Measurements from ENCODE around the gene STK39. TPM values are rescaled to one million over a fixed set of nuclear protein-coding genes. Genes with fewer than 3 reads are reported as not detected.
A peak's percentile ranks its signal among the peaks of the same experiment; 100 is the strongest.
"Not testable (repeated sequence)": the region's sequence is repeated elsewhere in the genome, so short reads cannot be mapped to it uniquely, and the experiment has no call there.

The STK39 gene
- 10 to 100 TPM; 37.1 to 41.0 TPM for total RNA-seq

DNA sequence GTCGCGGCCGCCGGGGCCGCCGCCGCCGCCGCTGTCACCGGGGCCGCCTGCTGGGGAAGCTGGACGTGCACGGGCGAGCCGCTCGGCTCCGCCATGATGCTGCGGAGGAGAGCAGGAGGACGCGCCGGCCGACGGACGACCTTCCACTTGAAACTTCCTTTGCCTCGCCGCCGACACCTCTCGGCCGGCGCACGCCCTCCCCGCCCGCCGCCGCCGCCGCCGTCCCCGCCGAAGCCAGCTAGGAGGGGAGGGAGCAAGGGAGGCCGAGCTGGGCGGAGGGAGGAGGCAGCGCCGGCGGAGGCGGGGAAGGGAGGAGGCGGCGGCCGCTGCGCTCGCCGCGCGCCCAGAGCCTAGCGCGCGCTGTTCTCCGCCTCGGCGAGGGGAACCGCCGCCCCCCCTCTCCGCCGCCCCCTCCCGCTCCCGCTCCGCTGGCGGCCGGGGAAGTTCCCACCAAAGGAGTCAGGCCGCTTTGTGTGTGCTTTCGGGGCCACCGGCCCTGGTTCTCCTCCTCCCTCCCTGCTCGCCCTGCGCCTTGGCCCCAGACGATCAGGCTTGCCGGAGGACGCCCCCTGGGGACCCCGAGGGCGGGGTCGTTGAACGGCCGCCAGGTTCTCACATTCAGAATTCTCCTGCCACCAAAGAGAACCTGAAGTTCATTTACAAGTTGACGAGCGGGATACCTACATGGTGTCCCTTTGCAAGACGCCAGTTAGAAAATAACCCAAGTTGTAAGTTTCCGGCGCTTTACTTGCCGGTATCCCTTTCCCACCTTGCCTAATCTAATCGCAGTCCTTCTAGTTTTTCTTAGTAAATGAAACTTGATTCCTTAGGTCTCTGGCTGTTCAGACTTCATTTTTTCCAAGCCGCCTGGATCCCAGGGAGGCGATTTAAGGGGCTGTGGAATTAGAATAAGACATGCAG, at the start of gene STK39:
Gene STK39 (minus strand): TSS at position 255 of the 921 bp plus-strand sequence. CDS start 160 bp downstream, at position 95.
- Mint-ChIP-seq H3K4me1 (ENCODE audit: low read depth) (peaks cover 40% of the 10 kb centered on the region), H3K4me3 (peak within 1 kb of the TSS; percentile 95 to 99), H3K36me3 (ENCODE audit: insufficient read depth in 2 of 2) (peaks cover 0 to 4% of the 10 kb centered on the region in 2 donors), H3K27me3 (ENCODE audit: low read depth) (peaks cover 9% of the 10 kb centered on the region), H3K9me3 (no peaks in the 10 kb centered on the region), H3K27ac (peak within 1 kb of the TSS; percentile 82)
- ATAC-seq (replicated peaks in 1 of 2) (peak; percentile 67 to 70), DNase-seq (peak; percentile 81 to 83)

DNA sequence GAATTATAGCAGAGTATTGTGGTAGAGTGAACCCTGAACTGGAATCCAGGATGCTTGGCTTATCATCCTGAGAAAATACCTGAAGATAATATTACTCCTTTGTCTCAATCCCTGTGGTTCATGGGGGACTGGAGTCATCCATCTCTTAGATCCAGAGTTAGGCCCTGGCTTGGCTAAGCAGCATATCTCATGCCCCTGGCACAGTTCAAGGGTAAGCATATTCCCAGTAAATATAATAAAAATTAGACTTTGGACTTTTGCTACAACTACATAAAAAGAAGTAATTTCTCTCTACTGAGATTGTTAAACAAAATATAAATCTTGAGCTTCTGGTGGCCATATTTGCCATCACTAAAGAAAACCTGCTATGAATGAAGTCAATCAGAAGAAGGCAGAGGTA, 47.7 kb upstream of the STK39 start:
- no peaks in the 10 kb centered on the region for H3K36me3 Mint-ChIP-seq (ENCODE audit: insufficient read depth in 2 of 2)
- H3K27ac Mint-ChIP-seq = no peak overlapping the region
- no peaks in the 10 kb centered on the region for H3K27me3 Mint-ChIP-seq (ENCODE audit: low read depth)
- DNase-seq (no peak), ATAC-seq (replicated peaks in 1 of 2) (no peak)
- H3K4me3 Mint-ChIP-seq = no peak overlapping the region
- no peaks in the 10 kb centered on the region for H3K4me1 Mint-ChIP-seq (ENCODE audit: low read depth)
- peaks cover 0 to 4% of the 10 kb centered on the region in 2 donors for H3K9me3 Mint-ChIP-seq

DNA sequence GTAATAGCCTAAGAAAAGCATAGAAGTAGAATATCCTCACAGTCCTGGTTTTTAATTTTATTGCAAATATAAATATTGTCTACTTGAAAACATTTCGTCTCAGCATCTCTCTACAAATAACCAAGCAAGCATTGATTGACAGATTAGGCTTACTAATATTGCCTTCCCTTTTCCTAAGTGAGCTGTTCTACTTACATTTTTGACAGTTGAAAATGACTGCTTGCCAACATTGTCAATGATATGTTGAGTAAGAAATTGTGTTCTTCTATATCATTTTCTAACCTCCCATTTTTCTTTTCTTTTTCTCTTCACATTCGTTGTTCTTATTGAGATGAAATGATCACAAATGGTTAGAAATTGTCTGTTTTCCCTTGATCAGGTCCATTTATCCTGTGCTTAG, 47.0 kb upstream of the STK39 start:
- H3K27ac Mint-ChIP-seq = no peak overlapping the region
- ATAC-seq (replicated peaks in 1 of 2) = no peak
- H3K27me3 Mint-ChIP-seq (ENCODE audit: low read depth) = no peaks in the 10 kb centered on the region
- no peak overlapping the region for H3K4me3 Mint-ChIP-seq
- DNase-seq = no peak
- H3K9me3 Mint-ChIP-seq = peaks cover 0 to 4% of the 10 kb centered on the region in 2 donors
- H3K36me3 Mint-ChIP-seq (ENCODE audit: insufficient read depth in 2 of 2) = no peaks in the 10 kb centered on the region
- no peaks in the 10 kb centered on the region for H3K4me1 Mint-ChIP-seq (ENCODE audit: low read depth)

DNA sequence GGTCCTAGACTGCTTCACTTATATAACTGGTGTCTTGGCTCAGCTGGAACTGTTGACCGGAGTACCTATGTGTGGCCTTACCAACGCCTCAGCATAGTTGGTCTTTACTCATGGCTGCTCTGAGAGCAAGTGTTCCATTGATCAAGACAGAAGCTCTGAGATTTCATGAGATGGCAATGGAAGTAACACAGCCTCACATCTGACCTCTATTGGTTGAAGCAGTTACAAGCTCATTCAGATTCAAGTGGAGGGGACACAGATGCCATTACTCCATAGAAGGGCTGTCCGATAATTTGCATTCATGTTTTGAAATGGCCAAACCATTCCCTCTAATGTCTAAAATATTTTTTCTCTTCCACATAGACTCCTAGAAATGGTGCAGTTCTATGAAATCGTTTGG, 46.4 kb upstream of the STK39 start:
- Mint-ChIP-seq H3K4me1 (ENCODE audit: low read depth) (no peaks in the 10 kb centered on the region), H3K4me3 (no peak overlapping the region), H3K36me3 (ENCODE audit: insufficient read depth in 2 of 2) (no peaks in the 10 kb centered on the region), H3K27me3 (ENCODE audit: low read depth) (no peaks in the 10 kb centered on the region), H3K27ac (no peak overlapping the region), H3K9me3 (peaks cover 0 to 4% of the 10 kb centered on the region in 2 donors)
- no peak for DNase-seq
- no peak for ATAC-seq (replicated peaks in 1 of 2)

DNA sequence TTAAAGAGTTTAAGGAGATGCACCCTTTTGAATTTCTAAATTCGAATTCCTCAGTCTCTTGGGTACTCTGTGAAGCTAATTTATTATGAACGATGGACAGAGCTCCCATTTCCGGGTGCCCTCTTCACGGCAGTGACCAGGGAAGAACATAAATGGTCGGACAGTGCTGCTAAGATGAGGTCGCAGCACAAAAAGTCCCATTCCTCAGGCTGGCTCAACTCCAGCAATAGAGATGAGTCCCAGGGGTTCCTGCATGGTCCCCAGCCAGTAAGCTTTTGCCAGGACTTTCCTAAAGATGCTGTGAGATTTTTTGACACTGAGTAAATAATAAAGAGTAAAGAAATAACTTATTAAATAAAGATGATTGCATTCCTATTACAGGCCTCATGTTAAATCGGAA, 43.0 kb upstream of the STK39 start:
- Mint-ChIP-seq H3K4me3 (no peak overlapping the region), H3K4me1 (ENCODE audit: low read depth) (no peaks in the 10 kb centered on the region), H3K27me3 (ENCODE audit: low read depth) (no peaks in the 10 kb centered on the region), H3K9me3 (peaks cover 0 to 4% of the 10 kb centered on the region in 2 donors), H3K36me3 (ENCODE audit: insufficient read depth in 2 of 2) (no peaks in the 10 kb centered on the region), H3K27ac (no peak overlapping the region)
- ATAC-seq (replicated peaks in 1 of 2) (no peak), DNase-seq (no peak)

DNA sequence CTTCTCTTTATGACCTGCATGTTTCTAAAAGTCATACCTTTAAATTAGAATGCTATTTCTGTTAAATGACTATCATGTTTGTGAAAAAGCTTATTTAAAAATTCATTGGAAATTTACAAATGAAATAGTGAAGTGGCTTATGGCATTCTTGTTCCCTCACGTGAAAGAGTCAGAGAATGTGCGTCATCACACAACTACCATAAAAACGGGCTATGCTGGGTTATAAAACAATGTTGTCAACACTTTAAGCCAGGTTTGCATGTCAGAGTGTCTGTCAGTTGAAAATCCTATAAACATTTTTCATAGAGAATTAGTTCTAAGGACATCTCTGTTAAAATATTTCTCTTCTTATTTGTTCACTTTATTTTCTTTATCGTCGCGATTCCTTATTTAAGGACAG, 42.5 kb upstream of the STK39 start:
- peaks cover 0 to 4% of the 10 kb centered on the region in 2 donors for H3K9me3 Mint-ChIP-seq
- no peak for ATAC-seq (replicated peaks in 1 of 2)
- H3K36me3 Mint-ChIP-seq (ENCODE audit: insufficient read depth in 2 of 2) = no peaks in the 10 kb centered on the region
- H3K4me3 Mint-ChIP-seq = no peak overlapping the region
- no peaks in the 10 kb centered on the region for H3K4me1 Mint-ChIP-seq (ENCODE audit: low read depth)
- no peak overlapping the region for H3K27ac Mint-ChIP-seq
- DNase-seq = no peak
- H3K27me3 Mint-ChIP-seq (ENCODE audit: low read depth) = no peaks in the 10 kb centered on the region

DNA sequence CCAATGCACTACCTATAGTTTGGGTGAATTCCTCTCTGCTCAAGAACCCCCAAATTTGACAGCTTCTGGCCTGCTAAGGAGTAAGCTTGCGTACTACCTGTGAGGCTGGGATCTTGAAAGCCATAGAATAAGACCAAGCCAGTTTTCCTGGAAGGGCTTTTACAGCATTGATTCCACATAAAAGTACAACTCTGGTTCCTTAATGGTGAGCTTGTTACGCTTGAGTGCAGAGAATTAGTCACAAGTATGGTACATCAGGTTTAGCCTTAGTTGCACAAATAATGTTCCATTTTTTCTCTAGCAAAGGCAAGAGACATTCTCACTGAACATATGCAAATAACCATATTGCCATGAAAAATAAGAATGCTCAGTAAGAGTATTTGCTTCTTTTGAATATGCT, 39.1 kb upstream of the STK39 start:
- no peak overlapping the region for H3K27ac Mint-ChIP-seq
- H3K9me3 Mint-ChIP-seq = no peaks in the 10 kb centered on the region
- no peak overlapping the region for H3K4me3 Mint-ChIP-seq
- no peaks in the 10 kb centered on the region for H3K27me3 Mint-ChIP-seq (ENCODE audit: low read depth)
- DNase-seq = no peak
- ATAC-seq (replicated peaks in 1 of 2) = no peak
- no peaks in the 10 kb centered on the region for H3K36me3 Mint-ChIP-seq (ENCODE audit: insufficient read depth in 2 of 2)
- no peaks in the 10 kb centered on the region for H3K4me1 Mint-ChIP-seq (ENCODE audit: low read depth)

DNA sequence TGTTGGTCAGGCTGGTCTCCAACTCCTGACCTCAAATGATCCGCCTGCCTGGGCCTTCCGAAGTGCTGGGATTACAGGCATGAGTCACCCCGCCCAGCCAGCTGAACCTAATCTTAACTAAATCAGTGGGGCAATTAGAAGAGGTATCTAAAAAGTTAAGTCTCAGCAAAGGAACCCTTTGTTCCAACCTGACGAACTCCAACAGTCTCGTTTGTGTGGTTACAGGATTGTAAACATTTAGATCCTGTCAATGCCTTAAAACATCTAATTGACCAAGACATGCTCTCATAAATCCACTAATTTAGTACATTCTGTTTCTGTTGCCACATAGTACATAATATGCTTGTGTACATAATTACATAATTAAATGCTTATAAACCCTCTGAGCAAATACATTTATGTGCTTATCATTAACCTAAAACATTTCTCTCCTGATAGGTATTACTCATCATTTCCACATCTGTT, 31.1 kb upstream of the STK39 start:
- Mint-ChIP-seq H3K27ac (no peak overlapping the region), H3K4me3 (no peak overlapping the region), H3K36me3 (ENCODE audit: insufficient read depth in 2 of 2) (no peaks in the 10 kb centered on the region), H3K27me3 (ENCODE audit: low read depth) (no peaks in the 10 kb centered on the region), H3K4me1 (ENCODE audit: low read depth) (no peaks in the 10 kb centered on the region), H3K9me3 (no peaks in the 10 kb centered on the region)
- DNase-seq (no peak), ATAC-seq (replicated peaks in 1 of 2) (no peak)

DNA sequence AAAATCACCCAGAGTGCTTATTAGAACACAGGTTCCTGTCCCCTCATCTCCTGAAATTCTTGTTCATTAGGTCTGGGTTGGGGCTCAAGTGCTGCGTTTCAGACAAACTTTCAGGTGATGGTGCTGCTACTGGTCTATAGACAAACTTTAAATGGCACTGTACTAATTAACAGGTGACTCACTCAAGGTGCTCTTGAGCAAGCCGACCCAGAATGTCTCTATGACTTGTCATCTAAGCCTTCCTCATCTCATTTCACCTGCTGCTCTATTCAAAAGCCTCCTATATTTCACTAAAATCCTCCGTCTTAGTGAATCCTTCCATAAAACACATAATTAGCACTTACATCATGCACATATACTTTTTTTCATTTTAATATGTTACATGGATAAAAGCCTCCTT, 29.9 kb upstream of the STK39 start:
- H3K4me3 Mint-ChIP-seq = no peak overlapping the region
- no peaks in the 10 kb centered on the region for H3K4me1 Mint-ChIP-seq (ENCODE audit: low read depth)
- H3K27ac Mint-ChIP-seq = no peak overlapping the region
- no peaks in the 10 kb centered on the region for H3K36me3 Mint-ChIP-seq (ENCODE audit: insufficient read depth in 2 of 2)
- DNase-seq (no peak), ATAC-seq (replicated peaks in 1 of 2) (no peak)
- no peaks in the 10 kb centered on the region for H3K27me3 Mint-ChIP-seq (ENCODE audit: low read depth)
- H3K9me3 Mint-ChIP-seq = no peaks in the 10 kb centered on the region

DNA sequence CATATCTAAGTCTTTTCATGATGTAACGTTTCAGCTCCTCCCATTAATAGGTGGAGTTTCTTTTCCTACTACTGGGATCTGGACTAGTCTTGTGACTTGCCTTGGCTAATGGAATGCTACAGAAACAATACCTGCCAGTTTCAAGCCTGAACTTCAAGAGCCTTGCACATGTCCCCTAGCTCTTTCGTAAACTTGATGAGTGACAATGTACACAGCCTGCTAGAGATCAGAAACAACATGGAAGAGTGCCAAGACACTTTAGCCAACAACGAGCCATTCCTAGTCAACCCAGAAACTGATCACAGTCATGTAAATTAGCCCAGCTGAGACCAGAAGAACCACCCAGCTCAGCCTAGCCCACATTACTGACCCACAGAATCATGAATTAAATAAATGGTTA, 24.8 kb upstream of the STK39 start:
- Mint-ChIP-seq H3K4me1 (ENCODE audit: low read depth) (no peaks in the 10 kb centered on the region), H3K27me3 (ENCODE audit: low read depth) (no peaks in the 10 kb centered on the region), H3K4me3 (no peak overlapping the region), H3K36me3 (ENCODE audit: insufficient read depth in 2 of 2) (no peaks in the 10 kb centered on the region), H3K9me3 (no peaks in the 10 kb centered on the region), H3K27ac (no peak overlapping the region)
- no peak for DNase-seq
- no peak for ATAC-seq (replicated peaks in 1 of 2)

DNA sequence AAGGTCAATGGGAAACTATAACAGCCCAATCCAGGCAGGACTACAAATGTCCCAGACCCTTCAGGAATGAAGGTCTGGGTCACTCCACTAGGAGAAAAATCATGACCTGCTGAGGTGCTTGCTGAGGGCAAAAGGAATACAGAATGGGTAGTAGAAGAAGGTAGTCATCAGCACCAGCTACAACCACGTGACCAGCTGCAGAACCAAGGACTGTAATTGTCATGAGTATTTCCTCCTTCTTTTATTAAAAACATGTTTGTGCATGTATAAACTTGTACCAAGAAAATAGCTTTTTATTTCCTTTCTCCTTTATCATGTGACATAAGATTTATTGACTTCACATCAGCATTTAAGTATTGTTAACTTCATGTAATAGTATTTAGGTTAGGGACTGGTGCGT, 15.5 kb upstream of the STK39 start:
- not testable (repeated sequence) for H3K27me3 Mint-ChIP-seq (ENCODE audit: low read depth); DNase-seq; H3K4me3 Mint-ChIP-seq; H3K27ac Mint-ChIP-seq; H3K36me3 Mint-ChIP-seq (ENCODE audit: insufficient read depth in 2 of 2); ATAC-seq (replicated peaks in 1 of 2); H3K4me1 Mint-ChIP-seq (ENCODE audit: low read depth)
- H3K9me3 Mint-ChIP-seq = peaks cover 7 to 11% of the 10 kb centered on the region in 2 donors

DNA sequence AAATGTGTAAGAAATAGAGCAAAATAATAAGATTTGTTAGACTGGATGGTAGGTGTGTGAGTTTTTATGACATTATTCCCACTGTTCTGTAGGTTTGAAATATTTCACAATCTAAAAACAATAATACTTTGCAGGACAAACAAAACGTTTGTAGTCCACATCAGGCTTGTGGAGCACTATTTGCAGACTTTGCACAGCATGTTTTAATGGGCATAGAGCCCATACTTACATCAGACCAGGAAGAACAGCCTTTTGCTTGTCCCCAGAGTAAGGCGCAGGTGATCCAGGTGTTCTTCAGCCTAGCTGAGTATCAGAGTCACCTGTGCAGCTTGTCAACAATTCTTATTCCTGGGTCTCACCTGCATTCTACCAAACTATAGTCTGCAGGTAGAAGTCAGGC, 9.1 kb upstream of the STK39 start:
- Mint-ChIP-seq H3K9me3 (peaks cover 7 to 11% of the 10 kb centered on the region in 2 donors), H3K27ac (no peak overlapping the region), H3K4me1 (ENCODE audit: low read depth) (no peaks in the 10 kb centered on the region), H3K36me3 (ENCODE audit: insufficient read depth in 2 of 2) (peaks cover 6 to 10% of the 10 kb centered on the region in 2 donors), H3K4me3 (no peak overlapping the region), H3K27me3 (ENCODE audit: low read depth) (no peaks in the 10 kb centered on the region)
- no peak for ATAC-seq (replicated peaks in 1 of 2)
- no peak for DNase-seq

DNA sequence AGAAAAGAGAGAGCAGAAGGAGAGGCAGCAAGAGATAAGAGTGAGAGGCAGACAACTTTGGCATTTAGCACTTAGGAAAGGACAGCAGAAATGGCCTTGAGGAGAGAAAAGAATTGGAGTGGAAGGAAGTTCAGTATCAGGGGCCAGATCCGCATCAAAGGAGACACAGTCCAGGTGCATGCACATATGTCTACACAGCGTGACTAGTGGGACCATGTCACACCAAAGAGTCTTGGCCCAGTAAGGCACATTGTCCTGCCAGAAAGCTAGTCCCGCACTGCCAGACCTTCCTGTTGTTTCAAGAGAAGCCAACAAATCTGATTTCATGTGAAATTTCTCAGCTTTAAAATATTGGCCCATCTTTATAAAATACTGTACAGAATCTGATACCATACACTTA, 8.5 kb upstream of the STK39 start:
- Mint-ChIP-seq H3K27me3 (ENCODE audit: low read depth) (no peaks in the 10 kb centered on the region), H3K4me3 (no peak overlapping the region), H3K36me3 (ENCODE audit: insufficient read depth in 2 of 2) (peaks cover 6 to 10% of the 10 kb centered on the region in 2 donors), H3K4me1 (ENCODE audit: low read depth) (no peaks in the 10 kb centered on the region), H3K27ac (no peak overlapping the region), H3K9me3 (peaks cover 7 to 9% of the 10 kb centered on the region in 2 donors)
- no peak for DNase-seq
- ATAC-seq (replicated peaks in 1 of 2) = no peak

DNA sequence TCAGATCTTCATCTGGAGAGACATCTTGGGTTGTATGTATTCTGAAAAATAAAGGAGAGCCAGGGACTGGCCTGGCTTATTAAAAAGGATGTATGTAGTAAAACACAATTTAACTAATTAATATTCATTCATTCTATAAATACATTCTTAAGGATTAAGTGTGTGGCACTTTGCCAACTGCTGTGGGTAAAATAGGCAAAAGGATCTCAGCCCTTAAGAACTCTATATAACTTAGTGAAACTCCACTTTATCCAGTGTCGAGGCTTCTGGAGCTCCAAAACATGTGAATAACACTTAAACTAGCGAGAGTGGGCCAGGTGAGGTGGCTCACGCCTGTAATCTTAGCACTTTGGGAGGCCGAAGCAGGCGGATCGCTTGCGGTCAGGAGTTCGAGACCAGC, 7.7 kb upstream of the STK39 start:
- Mint-ChIP-seq H3K36me3 (ENCODE audit: insufficient read depth in 2 of 2) (peaks cover 6 to 10% of the 10 kb centered on the region in 2 donors), H3K27me3 (ENCODE audit: low read depth) (no peaks in the 10 kb centered on the region), H3K9me3 (peaks cover 7 to 9% of the 10 kb centered on the region in 2 donors), H3K4me1 (ENCODE audit: low read depth) (no peaks in the 10 kb centered on the region), H3K27ac (no peak overlapping the region), H3K4me3 (no peak overlapping the region)
- no peak for ATAC-seq (replicated peaks in 1 of 2)
- DNase-seq = no peak
